Stimulated activated CD4-positive, alpha-beta T cell treated with anti-CD3 and anti-CD28 coated beads, Interleukin-15, amount 100 ng/mL, for 48 hours (primary cell): Measurements from ENCODE around the gene CLEC14A.

Experiments used
- DNase-seq, 2 donors: peaks; one replicate each; pipeline ENCODE4 v3.0.0-alpha.2; 2020; ENCODE audit warnings: low read depth in 2 of 2

CLEC14A gene

GRCh38 chr14:38205949-38206665 lies 49.8 kb downstream of the CLEC14A start:
- DNase-seq, result no peak

DNA sequence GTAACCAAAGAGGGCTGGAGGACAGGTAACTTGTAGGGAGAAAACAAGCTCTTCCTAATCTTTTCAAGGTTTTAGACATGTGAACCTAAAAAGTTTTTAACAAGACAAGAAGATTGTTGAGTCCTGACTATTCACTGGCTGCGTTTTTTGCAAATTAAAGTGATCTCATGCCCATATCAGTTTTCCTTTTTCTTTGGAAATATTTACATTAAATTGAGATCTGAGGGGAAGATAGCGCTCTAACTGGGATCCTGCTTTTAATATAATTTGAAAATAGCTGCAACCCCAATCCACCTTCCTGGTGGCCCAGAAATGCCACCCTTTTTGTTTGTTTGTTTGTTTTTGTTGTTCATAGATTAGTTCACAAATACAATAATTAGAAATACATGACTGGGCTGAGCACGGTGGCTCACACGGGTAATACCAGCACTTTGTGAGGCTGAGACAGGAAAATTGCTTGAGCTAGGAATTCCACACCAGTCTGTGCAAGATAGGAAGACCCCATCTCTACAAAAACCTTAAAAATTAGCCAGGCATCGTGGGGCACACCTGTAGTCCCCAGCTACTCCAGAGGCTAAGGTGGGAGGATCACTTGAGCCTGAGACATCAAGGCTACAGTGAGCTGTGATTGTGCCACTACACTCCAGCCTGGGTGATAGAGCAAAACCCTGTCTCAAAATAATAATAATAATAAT lies 50.6 kb downstream of the CLEC14A start:
- no peak for DNase-seq

- DNase-seq, result no peak
These were observed 51.2 kb downstream of the CLEC14A start for GRCh38 chr14:38204719-38205115.
